MM.1S (cell line): ENCODE data around the gene NDUFS6.

Experiments used
- DNase-seq: peaks from one replicate; pipeline ENCODE4 v3.0.0-alpha.2; 2015
- H2AFZ ChIP-seq: fragments of 300-600 bp; sonication (generic); 2 replicates; pipeline ENCODE4 v1.6.0; 2016; ENCODE audit warnings: antibody characterized with exemption, low read length
- H3F3A ChIP-seq: fragments of 300-600 bp; sonication (generic); 2 replicates; pipeline ENCODE4 v1.6.1; 2016; ENCODE audit warnings: mild to moderate bottlenecking, antibody characterized with exemption, low read length, moderate library complexity, mixed read lengths; ENCODE audit not compliant: insufficient read depth
- H3K27ac ChIP-seq: fragments of 300-600 bp; sonication (generic); 2 replicates; pipeline ENCODE4 v1.5.1; 2016; ENCODE audit warnings: mild to moderate bottlenecking, low read length
- H3K27me3 ChIP-seq: fragments of 300-600 bp; sonication (generic); replicated peaks from 2 replicates; pipeline ENCODE4 v1.6.0; 2016; ENCODE audit warnings: low read length; ENCODE audit not compliant: insufficient read depth
- H3K36me3 ChIP-seq: fragments of 300-600 bp; sonication (generic); replicated peaks from 2 replicates; pipeline ENCODE4 v1.6.1; 2016; ENCODE audit warnings: mild to moderate bottlenecking, low read length, mixed read lengths; ENCODE audit not compliant: insufficient read depth
- H3K4me1 ChIP-seq: fragments of 300-600 bp; sonication (generic); 2 replicates; pipeline ENCODE4 v1.6.1; 2016; ENCODE audit warnings: low read length, mixed read lengths
- H3K4me2 ChIP-seq: fragments of 300-600 bp; sonication (generic); 2 replicates; pipeline ENCODE4 v1.6.0; 2016; ENCODE audit warnings: low read depth, low read length
- H3K4me3 ChIP-seq: fragments of 300-600 bp; sonication (generic); 2 replicates; pipeline ENCODE4 v1.5.1; 2016; ENCODE audit warnings: low read length, mixed read lengths
- H3K79me2 ChIP-seq: fragments of 300-600 bp; sonication (generic); 2 replicates; pipeline ENCODE4 v1.6.1; 2016; ENCODE audit warnings: mixed run types, low read length, mixed read lengths
- H3K9ac ChIP-seq: fragments of 300-600 bp; sonication (generic); 2 replicates; pipeline ENCODE4 v1.6.1; 2016; ENCODE audit warnings: low read length, mixed read lengths
- H3K9me2 ChIP-seq: fragments of 300-600 bp; sonication (generic); replicated peaks from 2 replicates; pipeline ENCODE4 v1.6.1; 2016; ENCODE audit warnings: mild to moderate bottlenecking, low read length, mixed read lengths; ENCODE audit not compliant: insufficient read depth
- H3K9me3 ChIP-seq: fragments of 300-600 bp; sonication (generic); replicated peaks from 2 replicates; pipeline ENCODE4 v1.6.1; 2016; ENCODE audit warnings: mild to moderate bottlenecking, low read length, mixed read lengths; ENCODE audit not compliant: insufficient read depth
- H4K20me1 ChIP-seq: fragments of 300-600 bp; sonication (generic); 2 replicates; pipeline ENCODE4 v1.6.1; 2016; ENCODE audit warnings: mild to moderate bottlenecking, low read length, moderate library complexity, mixed read lengths; ENCODE audit not compliant: insufficient read depth
- EZH2 ChIP-seq: fragments of 300-600 bp; sonication (generic); optimal IDR thresholded peaks from 2 replicates; pipeline ENCODE3; 2017; ENCODE audit warnings: low read depth, mild to moderate bottlenecking, antibody characterized with exemption, low read length, mixed read lengths
- EZH2phosphoT487 ChIP-seq: fragments of 300-600 bp; sonication (generic); IDR thresholded peaks from 2 replicates; pipeline ENCODE4 v1.6.1; 2018; ENCODE audit warnings: antibody characterized with exemption, low read length
- TF ChIP-seq, protein P1 (sequence below): fragments of 300-600 bp; sonication (generic); IDR thresholded peaks from 2 replicates; pipeline ENCODE4 v1.5.1; 2016; ENCODE audit warnings: antibody characterized with exemption, low read length, mixed read lengths

NDUFS6 gene

DNA sequence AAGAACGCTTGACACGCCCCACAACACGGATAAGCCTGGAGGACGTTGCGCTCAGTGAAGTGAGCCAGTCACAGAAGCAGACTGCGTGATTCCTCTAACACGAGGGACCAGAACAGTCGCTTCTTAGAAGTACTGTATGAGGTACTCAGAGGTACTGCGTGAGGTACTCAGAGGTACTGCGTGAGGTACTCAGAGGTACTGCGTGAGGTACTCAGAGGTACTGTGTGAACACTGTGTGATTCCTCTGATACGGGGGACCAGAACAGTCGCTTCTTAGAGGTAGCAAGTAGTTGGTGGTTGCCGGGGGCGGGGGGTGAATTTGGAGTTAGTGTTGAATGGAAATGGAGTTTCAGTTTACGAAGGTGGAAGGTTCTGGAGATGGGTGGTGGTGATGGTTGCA is 5.8 kb downstream of the NDUFS6 start:
- Histone ChIP-seq H3K27me3 (no peaks in the 10 kb centered on the region), H3K4me1 (0 out of 2 replicates have a peak, but pooled peaks cover 1% of the 10 kb centered on the region), H4K20me1 (no peaks in the 10 kb centered on the region), H3K9me2 (no peaks in the 10 kb centered on the region), H3K9me3 (no peaks in the 10 kb centered on the region), H3F3A (peaks cover 2% of the 10 kb centered on the region; the same call in 1 of the 2 replicates), H3K9ac (no peak overlapping the region), H3K27ac (no peak overlapping the region), H3K36me3 (peaks cover 25% of the 10 kb centered on the region), H3K79me2 (peaks cover 93% of the 10 kb centered on the region), H2AFZ (no peak overlapping the region), H3K4me2 (no peak overlapping the region), H3K4me3 (no peak overlapping the region)
- DNase-seq: no peak
- TF ChIP-seq EZH2 (no peak), EZH2phosphoT487 (no peak)
- TF ChIP-seq, protein P1, sequence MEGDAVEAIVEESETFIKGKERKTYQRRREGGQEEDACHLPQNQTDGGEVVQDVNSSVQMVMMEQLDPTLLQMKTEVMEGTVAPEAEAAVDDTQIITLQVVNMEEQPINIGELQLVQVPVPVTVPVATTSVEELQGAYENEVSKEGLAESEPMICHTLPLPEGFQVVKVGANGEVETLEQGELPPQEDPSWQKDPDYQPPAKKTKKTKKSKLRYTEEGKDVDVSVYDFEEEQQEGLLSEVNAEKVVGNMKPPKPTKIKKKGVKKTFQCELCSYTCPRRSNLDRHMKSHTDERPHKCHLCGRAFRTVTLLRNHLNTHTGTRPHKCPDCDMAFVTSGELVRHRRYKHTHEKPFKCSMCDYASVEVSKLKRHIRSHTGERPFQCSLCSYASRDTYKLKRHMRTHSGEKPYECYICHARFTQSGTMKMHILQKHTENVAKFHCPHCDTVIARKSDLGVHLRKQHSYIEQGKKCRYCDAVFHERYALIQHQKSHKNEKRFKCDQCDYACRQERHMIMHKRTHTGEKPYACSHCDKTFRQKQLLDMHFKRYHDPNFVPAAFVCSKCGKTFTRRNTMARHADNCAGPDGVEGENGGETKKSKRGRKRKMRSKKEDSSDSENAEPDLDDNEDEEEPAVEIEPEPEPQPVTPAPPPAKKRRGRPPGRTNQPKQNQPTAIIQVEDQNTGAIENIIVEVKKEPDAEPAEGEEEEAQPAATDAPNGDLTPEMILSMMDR: no peak

DNA sequence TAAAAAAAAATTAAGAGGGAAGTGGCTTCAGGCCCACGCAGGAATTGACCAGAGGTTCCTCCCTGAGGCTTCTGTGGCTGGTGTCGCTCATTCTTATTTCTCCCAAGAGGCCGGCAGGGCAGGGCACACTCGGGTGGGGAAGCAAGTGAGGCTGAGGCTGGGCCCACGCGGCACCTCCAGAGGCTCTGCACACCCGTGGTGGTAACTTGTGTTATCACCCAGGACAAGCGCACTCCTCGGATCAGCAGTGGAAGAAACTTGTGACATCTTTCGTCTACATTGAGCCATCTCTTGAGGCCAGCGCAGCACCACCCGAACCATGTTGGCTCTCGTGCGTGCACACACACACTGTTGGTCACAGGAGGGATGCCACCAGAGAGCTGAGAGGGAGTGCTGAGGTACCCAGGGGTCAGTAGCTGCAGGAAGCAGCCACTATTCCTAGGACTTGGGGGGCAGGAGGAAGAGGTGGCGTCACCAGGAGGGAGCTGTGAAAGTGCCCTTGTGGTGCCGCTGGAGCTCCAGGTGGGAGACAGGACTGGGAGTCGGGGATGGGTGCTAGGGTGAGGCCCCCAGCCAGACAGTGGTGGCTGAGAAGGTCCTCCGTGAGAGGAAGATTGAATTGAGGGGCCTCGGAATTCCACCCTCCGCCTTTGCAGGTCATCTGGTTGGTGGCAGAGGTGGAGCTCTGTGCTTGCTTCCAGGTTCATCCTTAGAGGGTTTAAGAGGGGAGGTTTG is 6.4 kb downstream of the NDUFS6 start:
- H3K27ac ChIP-seq: no peak overlapping the region
- H3K36me3 ChIP-seq: peaks cover 25% of the 10 kb centered on the region
- H3K9me2 ChIP-seq: no peaks in the 10 kb centered on the region
- no peaks in the 10 kb centered on the region for H4K20me1 ChIP-seq
- no peaks in the 10 kb centered on the region for H3F3A ChIP-seq
- H3K4me3 ChIP-seq: no peak overlapping the region
- no peak overlapping the region for H3K4me2 ChIP-seq
- H3K4me1 ChIP-seq: no peaks in the 10 kb centered on the region
- TF ChIP-seq EZH2 (no peak), EZH2phosphoT487 (no peak)
- TF ChIP-seq, protein P1: no peak
- DNase-seq: no peak
- H3K27me3 ChIP-seq: no peaks in the 10 kb centered on the region
- H3K9me3 ChIP-seq: no peaks in the 10 kb centered on the region
- H3K79me2 ChIP-seq: peaks cover 87% of the 10 kb centered on the region
- H3K9ac ChIP-seq: no peak overlapping the region
- H2AFZ ChIP-seq: no peak overlapping the region

GRCh38 chr5:1808439-1808838 is 7.2 kb downstream of the NDUFS6 start:
- H3K9me3 ChIP-seq: no peaks in the 10 kb centered on the region
- TF ChIP-seq EZH2: no peak
- TF ChIP-seq, protein P1: no peak
- no peak for TF ChIP-seq EZH2phosphoT487
- peaks cover 29% of the 10 kb centered on the region for H3K36me3 ChIP-seq
- no peaks in the 10 kb centered on the region for H3F3A ChIP-seq
- DNase-seq: no peak
- H3K4me2 ChIP-seq: no peak overlapping the region
- H3K4me3 ChIP-seq: no peak overlapping the region
- no peaks in the 10 kb centered on the region for H4K20me1 ChIP-seq
- H3K4me1 ChIP-seq: no peaks in the 10 kb centered on the region
- H3K9ac ChIP-seq: no peak overlapping the region
- no peaks in the 10 kb centered on the region for H3K27me3 ChIP-seq
- H3K9me2 ChIP-seq: no peaks in the 10 kb centered on the region
- no peak overlapping the region for H3K27ac ChIP-seq
- no peak overlapping the region for H2AFZ ChIP-seq
- H3K79me2 ChIP-seq: peaks cover 79% of the 10 kb centered on the region
